GM12878 (cell line): ENCODE results near the gene GLMP. TPM values are rescaled to one million over a fixed set of nuclear protein-coding genes. Genes with fewer than 3 reads are reported as not detected.
A peak's percentile ranks its signal among the peaks of the same experiment; 100 is the strongest.

Source experiments
- ATF3 ChIP-seq: IDR thresholded peaks from 2 replicates; pipeline ENCODE4 v1.6.1; 2011; ENCODE audit warnings: low read depth, mild to moderate bottlenecking, low read length, moderate library complexity, borderline replicate concordance; ENCODE audit errors: extremely low read depth
- BCLAF1 ChIP-seq: fragments of 450-650 bp; IDR thresholded peaks from 2 replicates; pipeline ENCODE4 v1.6.1; 2017; ENCODE audit warnings: antibody characterized with exemption, mild to moderate bottlenecking, moderate library complexity
- BHLHE40 ChIP-seq, 2 experiments: fragments of 450-650 bp in 1 of 2; IDR thresholded peaks; 2 replicates each; pipeline ENCODE4 v1.6.1; 2011 to 2017; ENCODE audit warnings: low read depth in 2 of 2, borderline replicate concordance in 1 of 2, improper control_type of control experiment in 1 of 2, low read length in 1 of 2, mild to moderate bottlenecking in 1 of 2
- CREB1 ChIP-seq: IDR thresholded peaks from 2 replicates; pipeline ENCODE4 v1.6.1; 2012; ENCODE audit warnings: low read depth, mild to moderate bottlenecking, inconsistent platforms
- FOXK2 ChIP-seq: fragments of 450-650 bp; IDR thresholded peaks from 2 replicates; pipeline ENCODE4 v1.6.1; 2017; ENCODE audit warnings: mild to moderate bottlenecking, moderate library complexity
- GABPA ChIP-seq: IDR thresholded peaks from 2 replicates; pipeline ENCODE4 v1.6.1; 2014; ENCODE audit warnings: antibody characterized with exemption, low read depth, mild to moderate bottlenecking, inconsistent platforms
- HDAC2 ChIP-seq: fragments of 200-600 bp; sonication (generic); IDR thresholded peaks from 2 replicates; pipeline ENCODE4 v1.6.1; 2017
- IKZF1 ChIP-seq: fragments of 450-650 bp; conservative IDR thresholded peaks from 2 replicates; pipeline ENCODE4 v1.6.1; 2017; ENCODE audit warnings: antibody characterized with exemption, mild to moderate bottlenecking
- LARP7 ChIP-seq: fragments of 450-650 bp; IDR thresholded peaks from 2 replicates; pipeline ENCODE4 v1.6.1; 2017; ENCODE audit warnings: mild to moderate bottlenecking
- MYB ChIP-seq: fragments of 150-350 bp; IDR thresholded peaks from 2 replicates; pipeline ENCODE4 v1.6.1; 2014; ENCODE audit warnings: mild to moderate bottlenecking, low read depth, low read length, borderline replicate concordance
- MYC ChIP-seq: IDR thresholded peaks from 2 replicates; pipeline ENCODE4 v1.6.1; 2011; ENCODE audit warnings: mild to moderate bottlenecking, low read length, moderate library complexity, inconsistent platforms; ENCODE audit not compliant: insufficient read depth, insufficient replicate concordance, insufficient read length, severe bottlenecking
- PAX8 ChIP-seq: fragments of 450-650 bp; IDR thresholded peaks from 2 replicates; pipeline ENCODE4 v1.6.1; 2017; ENCODE audit warnings: mild to moderate bottlenecking, moderate library complexity
- RELB ChIP-seq: fragments of 450-650 bp; IDR thresholded peaks from 2 replicates; pipeline ENCODE4 v1.6.1; 2017; ENCODE audit warnings: low read depth, mild to moderate bottlenecking, moderate library complexity
- SMARCA5 ChIP-seq: fragments of 450-650 bp; IDR thresholded peaks from 2 replicates; pipeline ENCODE4 v1.6.1; 2017; ENCODE audit warnings: mild to moderate bottlenecking
- SMC3 ChIP-seq: IDR thresholded peaks from 2 replicates; pipeline ENCODE4 v1.6.1; 2011; ENCODE audit warnings: low read length, improper control_type of control experiment, borderline replicate concordance
- SPI1 ChIP-seq: IDR thresholded peaks from 2 replicates; pipeline ENCODE4 v1.6.1; 2011; ENCODE audit warnings: low read depth, mild to moderate bottlenecking, low read length, moderate library complexity, borderline replicate concordance; ENCODE audit not compliant: insufficient read depth
- STAT1 ChIP-seq: fragments of 450-650 bp; conservative IDR thresholded peaks from 2 replicates; pipeline ENCODE4 v1.6.1; 2014; ENCODE audit warnings: antibody characterized with exemption, mild to moderate bottlenecking
- STAT3 ChIP-seq: IDR thresholded peaks from 2 replicates; pipeline ENCODE4 v1.6.1; 2011; ENCODE audit warnings: low read depth, low read length, improper control_type of control experiment
- TBL1XR1 ChIP-seq: IDR thresholded peaks from 2 replicates; pipeline ENCODE4 v1.6.1; 2012; ENCODE audit warnings: low read depth, low read length, improper control_type of control experiment
- ZNF592 ChIP-seq: fragments of 450-650 bp; IDR thresholded peaks from 2 replicates; pipeline ENCODE4 v1.6.1; 2017; ENCODE audit warnings: mild to moderate bottlenecking, moderate library complexity
- polyA plus RNA-seq, 11 experiments: library from polyadenylated mRNA; depleted of rRNA in 4 of 11; unstranded in 6 of 11; stranded (reverse) in 5 of 11; fragments of >200 nt; fragmentation: Nextera tagmentation in 4 of 11; fragmentation: Illumina TruSeq in 1 of 11; extraction: Ambion mirVana in 4 of 11; extraction: Trizol in 1 of 11; gene quantifications; 1 replicate in 1 of 11; 2 replicates in 10 of 11; pipeline versions ENCODE4 v1.2.1 to v1.2.3, GENCODE V29; 2011 to 2016; ENCODE audit warnings: inconsistent platforms in 2 of 11, missing spikeins in 2 of 11, low read depth in 1 of 11
- total RNA-seq, 4 experiments: library from RNA; depleted of rRNA in 3 of 4; stranded (reverse); fragments of >200 nt in 3 of 4; fragmentation: Illumina TruSeq in 1 of 4; extraction: Trizol in 1 of 4; gene quantifications; 2 replicates each; pipeline versions ENCODE4 v1.2.1 to v1.2.3, GENCODE V29; 2013 to 2021
- TF ChIP-seq, protein P1 (sequence below): IDR thresholded peaks from 2 replicates; pipeline ENCODE4 v1.6.1; 2011; ENCODE audit warnings: mild to moderate bottlenecking, low read depth, low read length, moderate library complexity; ENCODE audit not compliant: insufficient replicate concordance

The GLMP gene
- total and polyA plus RNA-seq, 10 of the 15 experiments (the other 5 are each of a cell fraction or from before 2014, with no cell fraction given) = 4.4 to 30.0 (median 19.5) TPM

GRCh38 chr1:156281281-156281680, 14.2 kb downstream of the GLMP start (continued):
- TF ChIP-seq BCLAF1 = no peak
- TF ChIP-seq RELB = no peak
- no peak for TF ChIP-seq HDAC2
- no peak for TF ChIP-seq ATF3
- 0 out of 2 replicates have a peak, but pooled peaks have one; percentile 47 for TF ChIP-seq TBL1XR1
- 0 out of 2 replicates have a peak, but pooled peaks have one; percentile 34 for TF ChIP-seq STAT3
- no peak for TF ChIP-seq SMARCA5
- TF ChIP-seq CREB1 = no peak
- TF ChIP-seq BHLHE40 (IDR thresholded peaks at IDR 0.05; ENCODE audit: borderline replicate concordance in 1 of 2, low read depth in 2 of 2, low read length in 1 of 2) = peak; percentile 94 to 95
- TF ChIP-seq, protein P1, sequence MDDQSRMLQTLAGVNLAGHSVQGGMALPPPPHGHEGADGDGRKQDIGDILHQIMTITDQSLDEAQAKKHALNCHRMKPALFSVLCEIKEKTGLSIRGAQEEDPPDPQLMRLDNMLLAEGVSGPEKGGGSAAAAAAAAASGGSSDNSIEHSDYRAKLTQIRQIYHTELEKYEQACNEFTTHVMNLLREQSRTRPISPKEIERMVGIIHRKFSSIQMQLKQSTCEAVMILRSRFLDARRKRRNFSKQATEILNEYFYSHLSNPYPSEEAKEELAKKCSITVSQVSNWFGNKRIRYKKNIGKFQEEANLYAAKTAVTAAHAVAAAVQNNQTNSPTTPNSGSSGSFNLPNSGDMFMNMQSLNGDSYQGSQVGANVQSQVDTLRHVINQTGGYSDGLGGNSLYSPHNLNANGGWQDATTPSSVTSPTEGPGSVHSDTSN = no peak
- TF ChIP-seq SPI1 = no peak
- no peak for TF ChIP-seq STAT1
- TF ChIP-seq SMC3 = no peak
- TF ChIP-seq ZNF592 = no peak
- TF ChIP-seq LARP7 = 0 out of 2 replicates have a peak, but pooled peaks have one; percentile 17
- no peak for TF ChIP-seq FOXK2
- TF ChIP-seq PAX8 = no peak
- TF ChIP-seq MYC = no peak
- no peak for TF ChIP-seq MYB
- no peak for TF ChIP-seq IKZF1
- no peak for TF ChIP-seq GABPA
